ENCODE measurements around the gene TTC1. TPM values are rescaled to one million over a fixed set of nuclear protein-coding genes. Genes with fewer than 3 reads are reported as not detected.

TTC1 gene
- total and polyA plus RNA-seq, 4 donors: 40.5 to 57.8 (median 47.9) TPM

DNA sequence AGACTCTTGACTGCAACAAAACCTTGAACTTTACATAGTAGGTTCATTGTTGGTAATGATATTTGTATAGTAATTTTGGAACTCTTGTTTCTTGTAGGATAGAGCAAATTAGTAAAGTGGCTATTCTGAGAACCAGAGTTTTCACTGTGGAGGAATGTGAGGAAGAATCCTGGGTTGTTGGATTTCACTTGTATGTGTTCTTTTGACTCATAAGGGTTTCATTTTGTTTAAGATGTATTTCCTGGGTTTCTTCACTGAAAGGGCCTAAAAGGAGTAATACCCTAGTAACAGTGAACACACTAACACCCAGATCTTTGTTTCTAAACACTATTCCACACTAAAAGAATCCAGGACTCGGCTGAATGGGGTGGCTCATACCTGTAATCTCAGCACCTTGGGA is 20.1 kb downstream of the TTC1 start:
- no peak for DNase-seq
- Histone ChIP-seq H3K36me3 (ENCODE audit: control insufficient read depth in 1 of 2, insufficient read depth in 2 of 2, low read length in 1 of 2) (no peaks in the 10 kb centered on the region), H3K9me3 (ENCODE audit: control insufficient read depth, low read length) (no peaks in the 10 kb centered on the region), H3K4me3 (ENCODE audit: low read length in 2 of 2) (no peak overlapping the region), H3K27ac (ENCODE audit: low read depth in 1 of 2, low read length in 2 of 2) (no peak overlapping the region), H3K27me3 (ENCODE audit: control insufficient read depth in 1 of 2, insufficient read depth in 2 of 2, low read length in 1 of 2) (no peaks in the 10 kb centered on the region), H3K4me1 (ENCODE audit: control insufficient read depth in 1 of 2, insufficient read depth in 2 of 2, low read length in 2 of 2) (no peaks in the 10 kb centered on the region)
- no peak for ATAC-seq (ENCODE audit: low FRiP score)
- intact Hi-C loops (cut with DNase I): loop anchor here in 1 of 2 donors (5.0 kb wide), 1 partner anchor 168 kb away; no protein-coding TSS in a partner anchor
- 93 to 100% methylated on average over 1 of the region's 1 CpG for WGBS, 2 donors

DNA sequence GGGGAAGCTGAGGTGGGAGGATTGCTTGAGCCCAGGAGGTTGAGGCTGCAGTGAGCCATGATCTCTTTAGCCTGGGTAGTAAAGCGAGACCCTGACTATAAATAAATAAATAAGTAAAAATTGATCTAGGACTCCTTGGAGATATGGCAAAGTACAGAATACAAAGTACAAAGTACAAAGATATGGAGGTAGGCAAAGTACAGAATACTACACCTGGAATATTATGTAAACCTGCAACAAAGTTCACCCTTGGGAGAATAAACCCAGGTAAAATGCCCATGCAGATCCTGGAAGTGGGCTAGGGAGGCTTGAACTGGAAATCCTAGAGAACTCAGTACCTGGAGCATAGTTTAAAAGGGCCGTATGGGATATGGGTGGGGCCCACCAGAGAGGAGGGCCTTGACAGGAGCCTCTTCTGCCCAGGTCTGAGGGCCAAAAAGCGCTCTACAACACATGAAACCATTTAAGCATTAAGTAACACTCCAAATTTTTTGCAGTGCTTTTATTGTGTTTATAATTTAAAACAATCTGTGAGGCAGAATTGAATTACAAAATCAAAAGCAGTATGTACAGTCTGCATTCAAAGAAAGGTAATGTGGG is 20.7 kb downstream of the TTC1 start:
- Histone ChIP-seq H3K4me3 (ENCODE audit: low read length in 2 of 2) (no peak overlapping the region), H3K27me3 (ENCODE audit: control insufficient read depth in 1 of 2, insufficient read depth in 2 of 2, low read length in 1 of 2) (no peaks in the 10 kb centered on the region), H3K27ac (ENCODE audit: low read depth in 1 of 2, low read length in 2 of 2) (no peak overlapping the region), H3K9me3 (ENCODE audit: control insufficient read depth, low read length) (no peaks in the 10 kb centered on the region), H3K36me3 (ENCODE audit: control insufficient read depth in 1 of 2, insufficient read depth in 2 of 2, low read length in 1 of 2) (no peaks in the 10 kb centered on the region), H3K4me1 (ENCODE audit: control insufficient read depth in 1 of 2, insufficient read depth in 2 of 2, low read length in 2 of 2) (no peaks in the 10 kb centered on the region)
- DNase-seq (no peak), ATAC-seq (ENCODE audit: low FRiP score) (no peak)
- intact Hi-C loops (cut with DNase I): loop anchor here in 1 of 2 donors (5.0 kb wide), 1 partner anchor 168 kb away; no protein-coding TSS in a partner anchor
- 87 to 90% methylated on average over 3 of the region's 3 CpGs for WGBS, 2 donors

DNA sequence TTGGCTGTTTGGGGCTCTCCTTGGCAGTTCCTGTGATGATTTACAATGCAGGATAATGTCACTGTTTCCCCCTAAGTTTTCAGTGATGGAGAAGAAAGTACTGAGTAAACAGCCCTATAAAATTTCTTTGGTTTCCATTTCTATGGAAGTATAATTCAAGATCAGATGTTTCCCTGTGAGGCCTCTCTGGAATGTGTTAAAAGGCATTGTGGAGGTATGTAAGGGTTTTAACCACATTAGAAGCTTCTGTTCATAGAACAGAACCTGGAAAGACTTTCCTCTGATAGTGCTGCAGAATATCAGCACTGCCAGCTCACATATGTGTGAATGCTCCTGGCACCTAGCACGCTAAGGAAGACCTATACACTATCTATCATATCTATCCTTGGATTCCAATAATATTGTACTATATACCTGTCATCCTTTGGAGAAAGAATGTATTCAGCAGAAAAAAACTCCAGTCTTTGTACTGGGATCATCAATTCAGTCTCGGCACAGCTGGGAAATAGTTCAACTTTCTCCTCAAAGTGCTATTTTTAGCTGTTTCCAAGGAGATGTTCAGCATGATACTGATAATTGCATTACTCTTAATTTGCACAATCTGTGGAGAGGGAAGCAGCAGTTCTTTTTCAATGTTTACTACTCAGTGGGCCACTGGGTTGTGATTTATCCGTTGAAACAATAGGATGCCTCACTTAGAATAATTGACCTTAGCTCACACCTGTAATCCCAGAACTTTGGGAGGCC is 21.9 kb downstream of the TTC1 start:
- H3K27ac ChIP-seq (ENCODE audit: low read depth in 1 of 2, low read length in 2 of 2): no peak overlapping the region
- ATAC-seq (ENCODE audit: low FRiP score): no peak
- no peaks in the 10 kb centered on the region for H3K4me1 ChIP-seq (ENCODE audit: control insufficient read depth in 1 of 2, insufficient read depth in 2 of 2, low read length in 2 of 2)
- H3K9me3 ChIP-seq (ENCODE audit: control insufficient read depth, low read length): no peaks in the 10 kb centered on the region
- intact Hi-C loops (cut with DNase I): no loop called here
- DNase-seq: no peak
- H3K27me3 ChIP-seq (ENCODE audit: control insufficient read depth in 1 of 2, insufficient read depth in 2 of 2, low read length in 1 of 2): no peaks in the 10 kb centered on the region
- 67 to 73% methylated on average over 3 of the region's 3 CpGs for WGBS, 2 donors
- H3K4me3 ChIP-seq (ENCODE audit: low read length in 2 of 2): no peak overlapping the region
- H3K36me3 ChIP-seq (ENCODE audit: control insufficient read depth in 1 of 2, insufficient read depth in 2 of 2, low read length in 1 of 2): no peaks in the 10 kb centered on the region

DNA sequence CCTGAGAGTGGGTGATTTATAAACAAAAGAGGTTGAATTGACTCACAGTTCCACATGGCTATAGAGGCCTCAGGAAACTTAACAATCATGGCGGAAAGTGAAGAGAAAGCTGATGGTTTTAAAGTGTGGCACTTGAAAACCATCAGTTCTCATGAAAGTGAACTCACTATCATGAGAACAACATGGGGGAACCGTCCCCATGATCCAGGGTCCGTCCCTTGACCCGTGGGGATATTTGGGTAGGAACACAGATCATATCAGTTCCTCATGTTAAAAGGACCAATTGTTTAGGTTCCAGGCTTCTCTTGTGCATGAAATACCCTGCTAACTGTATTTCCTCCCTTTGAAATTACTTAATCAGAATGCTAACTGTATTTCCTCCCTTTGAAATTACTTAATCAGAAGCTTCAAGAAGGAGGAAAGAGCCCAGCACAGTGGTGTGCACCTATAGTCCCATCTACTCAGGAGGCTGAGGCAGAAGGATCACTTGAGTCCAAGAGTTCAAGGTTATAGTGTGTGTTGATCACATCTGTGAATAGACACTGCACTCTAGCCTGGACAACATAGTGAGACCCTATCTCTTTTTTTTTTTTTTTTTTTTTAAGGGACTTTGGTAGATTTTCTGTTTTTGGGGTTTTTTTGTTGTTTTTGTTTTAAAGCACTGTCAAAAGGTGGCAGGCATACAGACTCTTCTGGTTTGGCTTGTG is 24.8 kb downstream of the TTC1 start:
- no peaks in the 10 kb centered on the region for H3K27me3 ChIP-seq (ENCODE audit: control insufficient read depth in 1 of 2, insufficient read depth in 2 of 2, low read length in 1 of 2)
- peaks cover 2 to 6% of the 10 kb centered on the region in 2 donors for H3K4me1 ChIP-seq (ENCODE audit: control insufficient read depth in 1 of 2, insufficient read depth in 2 of 2, low read length in 2 of 2)
- H3K36me3 ChIP-seq (ENCODE audit: control insufficient read depth in 1 of 2, insufficient read depth in 2 of 2, low read length in 1 of 2): peaks cover 0 to 2% of the 10 kb centered on the region in 2 donors
- no peak overlapping the region for H3K4me3 ChIP-seq (ENCODE audit: low read length in 2 of 2)
- H3K27ac ChIP-seq (ENCODE audit: low read depth in 1 of 2, low read length in 2 of 2): no peak overlapping the region
- intact Hi-C loops (cut with DNase I): no loop called here
- no peak for DNase-seq
- no peaks in the 10 kb centered on the region for H3K9me3 ChIP-seq (ENCODE audit: control insufficient read depth, low read length)
- WGBS, 2 donors: 96% methylated on average over 4 of the region's 4 CpGs
- no peak for ATAC-seq (ENCODE audit: low FRiP score)

DNA sequence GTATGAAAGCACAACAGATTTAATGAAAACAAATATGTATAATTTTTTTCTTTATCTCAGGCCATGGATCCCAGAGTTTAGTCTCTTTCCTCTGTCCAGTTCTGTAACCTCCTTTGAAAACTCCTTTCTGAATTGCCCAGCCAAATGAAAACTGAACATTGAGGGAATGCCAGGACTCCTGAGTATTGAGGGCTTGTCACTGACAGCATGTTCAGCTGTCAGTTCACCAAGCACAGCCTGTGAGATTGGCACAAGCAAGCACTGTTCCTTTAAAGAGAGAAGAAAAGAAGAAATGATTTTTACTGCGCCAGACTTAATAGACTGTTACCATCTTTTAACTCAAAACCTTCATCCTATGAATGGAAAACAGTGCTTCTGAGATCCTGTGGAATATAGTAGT is 27.3 kb downstream of the TTC1 start:
- ATAC-seq (ENCODE audit: low FRiP score): no peak
- WGBS, 2 donors: 77 to 92% methylated on average over 1 of the region's 1 CpG

DNA sequence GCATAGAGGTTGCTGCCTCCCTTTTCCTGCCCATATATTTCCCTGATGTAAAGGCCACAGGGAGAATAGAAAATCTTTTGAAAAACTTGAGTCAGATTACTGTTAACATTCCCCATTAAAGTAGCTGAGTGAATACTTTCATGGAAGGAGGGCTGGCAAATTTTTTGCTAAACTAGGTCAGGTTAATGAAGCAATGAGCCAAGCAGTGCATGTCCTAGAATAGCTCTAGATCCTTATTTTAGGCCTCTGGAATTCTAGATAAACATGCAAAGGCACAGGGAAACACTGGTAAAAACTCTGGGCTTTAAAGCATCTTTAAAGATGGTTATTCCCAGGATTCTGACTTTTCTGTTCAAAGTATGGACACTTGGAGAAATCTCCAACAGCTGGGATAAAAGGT is 27.9 kb downstream of the TTC1 start:
- peaks cover 2 to 4% of the 10 kb centered on the region in 2 donors for H3K36me3 ChIP-seq (ENCODE audit: control insufficient read depth in 1 of 2, insufficient read depth in 2 of 2, low read length in 1 of 2)
- no peak overlapping the region for H3K27ac ChIP-seq (ENCODE audit: low read depth in 1 of 2, low read length in 2 of 2)
- H3K4me3 ChIP-seq (ENCODE audit: low read length in 2 of 2): no peak overlapping the region
- no peaks in the 10 kb centered on the region for H3K9me3 ChIP-seq (ENCODE audit: control insufficient read depth, low read length)
- ATAC-seq (ENCODE audit: low FRiP score) (no peak), DNase-seq (no peak)
- no peaks in the 10 kb centered on the region for H3K27me3 ChIP-seq (ENCODE audit: control insufficient read depth in 1 of 2, insufficient read depth in 2 of 2, low read length in 1 of 2)
- peaks cover 2 to 6% of the 10 kb centered on the region in 2 donors for H3K4me1 ChIP-seq (ENCODE audit: control insufficient read depth in 1 of 2, insufficient read depth in 2 of 2, low read length in 2 of 2)
- intact Hi-C loops (cut with DNase I): no loop called here

More for the DNA sequence above, 27.3 kb downstream of the TTC1 start:
- intact Hi-C loops (cut with DNase I): no loop called here
- H3K4me3 ChIP-seq (ENCODE audit: low read length in 2 of 2): no peak overlapping the region
- H3K27ac ChIP-seq (ENCODE audit: low read depth in 1 of 2, low read length in 2 of 2): no peak overlapping the region
- H3K4me1 ChIP-seq (ENCODE audit: control insufficient read depth in 1 of 2, insufficient read depth in 2 of 2, low read length in 2 of 2): peaks cover 2 to 6% of the 10 kb centered on the region in 2 donors
- no peaks in the 10 kb centered on the region for H3K9me3 ChIP-seq (ENCODE audit: control insufficient read depth, low read length)
- no peaks in the 10 kb centered on the region for H3K27me3 ChIP-seq (ENCODE audit: control insufficient read depth in 1 of 2, insufficient read depth in 2 of 2, low read length in 1 of 2)
- H3K36me3 ChIP-seq (ENCODE audit: control insufficient read depth in 1 of 2, insufficient read depth in 2 of 2, low read length in 1 of 2): peaks cover 0 to 2% of the 10 kb centered on the region in 2 donors
- no peak for DNase-seq

GRCh38 chr5:160039810-160040470 is 31.0 kb downstream of the TTC1 start:
- DNase-seq (no peak), ATAC-seq (ENCODE audit: low FRiP score) (no peak)
- 60 to 67% methylated on average over 2 of the region's 2 CpGs for WGBS, 2 donors
- peaks cover 2 to 6% of the 10 kb centered on the region in 2 donors for H3K4me1 ChIP-seq (ENCODE audit: control insufficient read depth in 1 of 2, insufficient read depth in 2 of 2, low read length in 2 of 2)
- intact Hi-C loops (cut with DNase I): no loop called here
- no peak overlapping the region for H3K4me3 ChIP-seq (ENCODE audit: low read length in 2 of 2)
- H3K27ac ChIP-seq (ENCODE audit: low read depth in 1 of 2, low read length in 2 of 2): no peak overlapping the region
- no peaks in the 10 kb centered on the region for H3K9me3 ChIP-seq (ENCODE audit: control insufficient read depth, low read length)
- H3K27me3 ChIP-seq (ENCODE audit: control insufficient read depth in 1 of 2, insufficient read depth in 2 of 2, low read length in 1 of 2): no peaks in the 10 kb centered on the region
- peaks cover 2 to 4% of the 10 kb centered on the region in 2 donors for H3K36me3 ChIP-seq (ENCODE audit: control insufficient read depth in 1 of 2, insufficient read depth in 2 of 2, low read length in 1 of 2)

DNA sequence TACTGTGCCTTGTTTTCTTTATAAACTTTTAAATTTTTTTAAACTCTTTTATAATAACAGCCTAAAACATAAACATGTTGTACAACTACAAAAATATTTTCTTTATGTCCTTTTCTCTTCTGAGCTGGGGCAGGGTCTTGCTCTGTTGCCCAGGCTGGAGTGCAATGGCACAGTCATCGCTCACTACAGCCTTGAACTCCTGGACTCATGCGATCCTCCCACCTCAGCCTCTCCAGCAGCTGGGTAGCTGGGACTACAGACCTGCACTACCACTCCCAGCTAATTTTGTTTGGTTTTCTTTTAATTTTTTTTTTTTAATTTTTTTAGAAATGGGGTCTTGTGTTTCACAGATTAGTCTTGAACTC is 31.5 kb downstream of the TTC1 start:
- H3K27ac ChIP-seq (ENCODE audit: low read depth in 1 of 2, low read length in 2 of 2): no peak overlapping the region
- WGBS, 2 donors: 97 to 100% methylated on average over 2 of the region's 2 CpGs
- H3K4me3 ChIP-seq (ENCODE audit: low read length in 2 of 2): no peak overlapping the region
- H3K9me3 ChIP-seq (ENCODE audit: control insufficient read depth, low read length): no peaks in the 10 kb centered on the region
- DNase-seq (no peak), ATAC-seq (ENCODE audit: low FRiP score) (no peak)
- H3K36me3 ChIP-seq (ENCODE audit: control insufficient read depth in 1 of 2, insufficient read depth in 2 of 2, low read length in 1 of 2): peaks cover 2 to 4% of the 10 kb centered on the region in 2 donors
- intact Hi-C loops (cut with DNase I): no loop called here
- no peaks in the 10 kb centered on the region for H3K27me3 ChIP-seq (ENCODE audit: control insufficient read depth in 1 of 2, insufficient read depth in 2 of 2, low read length in 1 of 2)
- H3K4me1 ChIP-seq (ENCODE audit: control insufficient read depth in 1 of 2, insufficient read depth in 2 of 2, low read length in 2 of 2): peaks cover 2 to 6% of the 10 kb centered on the region in 2 donors

Measured in aorta (tissue), 5 donors.